HepG2 (cell line): ENCODE measurements around the gene AGBL3. TPM values are rescaled to one million over a fixed set of nuclear protein-coding genes. Genes with fewer than 3 reads are reported as not detected.

Source experiments
- DPF2 ChIP-seq: sonication (generic); formaldehyde crosslinking; IDR thresholded peaks from 2 replicates; pipeline ENCODE4 v1.4.0; 2020; ENCODE audit warnings: mild to moderate bottlenecking, low read depth, missing genetic modification reagents, borderline replicate concordance
- HOXD1 ChIP-seq: sonication (generic); formaldehyde crosslinking; IDR thresholded peaks from 2 replicates; pipeline ENCODE4 v1.5.0; 2020; ENCODE audit warnings: missing genetic modification reagents
- IRX3 ChIP-seq: sonication (generic); formaldehyde crosslinking; IDR thresholded peaks from 2 replicates; pipeline ENCODE4 v1.8.1; 2023; ENCODE audit warnings: mild to moderate bottlenecking, low read depth, missing genetic modification reagents, borderline replicate concordance
- KAT2B ChIP-seq: fragments of 150-350 bp; IDR thresholded peaks from 2 replicates; pipeline ENCODE4 v1.6.1; 2014; ENCODE audit warnings: low read depth, low read length, borderline replicate concordance
- PAX8 ChIP-seq: sonication (generic); formaldehyde crosslinking; IDR thresholded peaks from 2 replicates; pipeline ENCODE4 v1.8.0; 2022; ENCODE audit warnings: mild to moderate bottlenecking, missing genetic modification reagents, borderline replicate concordance
- SMYD3 ChIP-seq: sonication (generic); formaldehyde crosslinking; IDR thresholded peaks from 2 replicates; pipeline ENCODE4 v1.8.1; 2023; ENCODE audit warnings: mild to moderate bottlenecking, missing genetic modification reagents
- SOX5 ChIP-seq: IDR thresholded peaks from 2 replicates; pipeline ENCODE4 v1.6.1; 2016; ENCODE audit warnings: borderline replicate concordance
- TAF15 ChIP-seq: fragments of 200-400 bp; formaldehyde crosslinking; IDR thresholded peaks from one replicate; pipeline ENCODE4 v1.6.1; 2018; ENCODE audit warnings: mild to moderate bottlenecking, low read depth, low read length; ENCODE audit not compliant: poor library complexity, severe bottlenecking
- ZBTB7A ChIP-seq: sonication (generic); formaldehyde crosslinking; IDR thresholded peaks from 2 replicates; pipeline ENCODE4 v1.8.0; 2022; ENCODE audit warnings: mild to moderate bottlenecking, missing genetic modification reagents
- ZFP82 ChIP-seq: sonication (generic); formaldehyde crosslinking; IDR thresholded peaks from 2 replicates; pipeline ENCODE4 v1.5.1; 2020; ENCODE audit warnings: mild to moderate bottlenecking, missing genetic modification reagents, borderline replicate concordance
- ZNF256 ChIP-seq: sonication (generic); formaldehyde crosslinking; conservative IDR thresholded peaks from 2 replicates; pipeline ENCODE4 v1.4.0; 2020; ENCODE audit warnings: missing genetic modification reagents
- ZNF333 ChIP-seq: sonication (generic); formaldehyde crosslinking; IDR thresholded peaks from 2 replicates; pipeline ENCODE4 v1.4.0; 2020; ENCODE audit warnings: mild to moderate bottlenecking, missing genetic modification reagents, borderline replicate concordance
- ZNF337 ChIP-seq: sonication (generic); formaldehyde crosslinking; IDR thresholded peaks from 2 replicates; pipeline ENCODE4 v1.5.1; 2020; ENCODE audit warnings: missing genetic modification reagents, low read depth, mild to moderate bottlenecking, borderline replicate concordance
- ZNF451 ChIP-seq: sonication (generic); formaldehyde crosslinking; IDR thresholded peaks from 2 replicates; pipeline ENCODE4 v1.5.0; 2020; ENCODE audit warnings: mild to moderate bottlenecking, missing genetic modification reagents
- ZNF678 ChIP-seq: sonication (generic); formaldehyde crosslinking; IDR thresholded peaks from 2 replicates; pipeline ENCODE4 v1.4.0; 2020; ENCODE audit warnings: mild to moderate bottlenecking, missing genetic modification reagents
- polyA plus RNA-seq, 8 experiments: library from polyadenylated mRNA; depleted of rRNA in 3 of 8; stranded (reverse) in 7 of 8; unstranded in 1 of 8; fragments of >200 nt; fragmentation: Illumina TruSeq in 4 of 8; extraction: Trizol in 4 of 8; gene quantifications; 2 replicates each; pipeline versions ENCODE4 v1.2.1 to v1.2.3, GENCODE V29; 2011 to 2016; ENCODE audit warnings: low read depth in 4 of 8, missing spikeins in 1 of 8, mixed read lengths in 1 of 8; ENCODE audit not compliant: insufficient read depth in 1 of 8
- total RNA-seq, 5 experiments: library from RNA; depleted of rRNA; stranded (reverse); fragments of >200 nt; fragmentation: Illumina TruSeq; extraction: Trizol; gene quantifications; 2 replicates each; pipeline ENCODE4 v1.2.3, GENCODE V29; 2016; ENCODE audit warnings: low read depth in 1 of 5
- TF ChIP-seq, protein P1 (sequence below): sonication (generic); formaldehyde crosslinking; IDR thresholded peaks from 2 replicates; pipeline ENCODE4 v1.4.0; 2020; ENCODE audit warnings: missing genetic modification reagents
- TF ChIP-seq, protein P2 (sequence below): sonication (generic); formaldehyde crosslinking; IDR thresholded peaks from 2 replicates; pipeline ENCODE4 v1.4.0; 2020; ENCODE audit warnings: missing genetic modification reagents, borderline replicate concordance
- TF ChIP-seq, protein P3 (sequence below): sonication (generic); formaldehyde crosslinking; IDR thresholded peaks from 2 replicates; pipeline ENCODE4 v1.5.0; 2020; ENCODE audit warnings: mild to moderate bottlenecking, missing genetic modification reagents, borderline replicate concordance

The AGBL3 gene
- total and polyA plus RNA-seq, 2 of the 13 experiments (the other 11 are each of a cell fraction or from before 2014, with no cell fraction given): 2.2 to 7.2 TPM

GRCh38 chr7:134997214-134997885, 11.0 kb downstream of the AGBL3 start (continued):
- TF ChIP-seq DPF2 (CRISPR knock-in tag) (peak; percentile 76; the same call in 1 of the 2 replicates), PAX8 (CRISPR knock-in tag) (no peak), KAT2B (no peak), TAF15 (no peak), SMYD3 (0 out of 2 replicates have a peak, but pooled peaks have one; percentile 71), ZNF451 (CRISPR knock-in tag) (no peak; the same call in 1 of the 2 replicates), ZNF678 (CRISPR knock-in tag) (no peak), HOXD1 (CRISPR knock-in tag) (no peak), SOX5 (peak; percentile 92), ZBTB7A (CRISPR knock-in tag) (no peak), ZNF333 (no peak), ZFP82 (CRISPR knock-in tag) (no peak), IRX3 (CRISPR knock-in tag) (no peak), ZNF337 (CRISPR knock-in tag) (peak; percentile 75; the same call in 1 of the 2 replicates), ZNF256 (CRISPR knock-in tag) (no peak)
- TF ChIP-seq, protein P1, sequence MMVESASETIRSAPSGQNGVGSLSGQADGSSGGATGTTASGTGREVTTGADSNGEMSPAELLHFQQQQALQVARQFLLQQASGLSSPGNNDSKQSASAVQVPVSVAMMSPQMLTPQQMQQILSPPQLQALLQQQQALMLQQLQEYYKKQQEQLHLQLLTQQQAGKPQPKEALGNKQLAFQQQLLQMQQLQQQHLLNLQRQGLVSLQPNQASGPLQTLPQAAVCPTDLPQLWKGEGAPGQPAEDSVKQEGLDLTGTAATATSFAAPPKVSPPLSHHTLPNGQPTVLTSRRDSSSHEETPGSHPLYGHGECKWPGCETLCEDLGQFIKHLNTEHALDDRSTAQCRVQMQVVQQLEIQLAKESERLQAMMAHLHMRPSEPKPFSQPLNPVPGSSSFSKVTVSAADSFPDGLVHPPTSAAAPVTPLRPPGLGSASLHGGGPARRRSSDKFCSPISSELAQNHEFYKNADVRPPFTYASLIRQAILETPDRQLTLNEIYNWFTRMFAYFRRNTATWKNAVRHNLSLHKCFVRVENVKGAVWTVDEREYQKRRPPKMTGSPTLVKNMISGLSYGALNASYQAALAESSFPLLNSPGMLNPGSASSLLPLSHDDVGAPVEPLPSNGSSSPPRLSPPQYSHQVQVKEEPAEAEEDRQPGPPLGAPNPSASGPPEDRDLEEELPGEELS: peak; percentile 92
- TF ChIP-seq, protein P2, sequence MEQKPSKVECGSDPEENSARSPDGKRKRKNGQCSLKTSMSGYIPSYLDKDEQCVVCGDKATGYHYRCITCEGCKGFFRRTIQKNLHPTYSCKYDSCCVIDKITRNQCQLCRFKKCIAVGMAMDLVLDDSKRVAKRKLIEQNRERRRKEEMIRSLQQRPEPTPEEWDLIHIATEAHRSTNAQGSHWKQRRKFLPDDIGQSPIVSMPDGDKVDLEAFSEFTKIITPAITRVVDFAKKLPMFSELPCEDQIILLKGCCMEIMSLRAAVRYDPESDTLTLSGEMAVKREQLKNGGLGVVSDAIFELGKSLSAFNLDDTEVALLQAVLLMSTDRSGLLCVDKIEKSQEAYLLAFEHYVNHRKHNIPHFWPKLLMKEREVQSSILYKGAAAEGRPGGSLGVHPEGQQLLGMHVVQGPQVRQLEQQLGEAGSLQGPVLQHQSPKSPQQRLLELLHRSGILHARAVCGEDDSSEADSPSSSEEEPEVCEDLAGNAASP (CRISPR knock-in tag): peak; percentile 88; the same call in 1 of the 2 replicates
- TF ChIP-seq, protein P3, sequence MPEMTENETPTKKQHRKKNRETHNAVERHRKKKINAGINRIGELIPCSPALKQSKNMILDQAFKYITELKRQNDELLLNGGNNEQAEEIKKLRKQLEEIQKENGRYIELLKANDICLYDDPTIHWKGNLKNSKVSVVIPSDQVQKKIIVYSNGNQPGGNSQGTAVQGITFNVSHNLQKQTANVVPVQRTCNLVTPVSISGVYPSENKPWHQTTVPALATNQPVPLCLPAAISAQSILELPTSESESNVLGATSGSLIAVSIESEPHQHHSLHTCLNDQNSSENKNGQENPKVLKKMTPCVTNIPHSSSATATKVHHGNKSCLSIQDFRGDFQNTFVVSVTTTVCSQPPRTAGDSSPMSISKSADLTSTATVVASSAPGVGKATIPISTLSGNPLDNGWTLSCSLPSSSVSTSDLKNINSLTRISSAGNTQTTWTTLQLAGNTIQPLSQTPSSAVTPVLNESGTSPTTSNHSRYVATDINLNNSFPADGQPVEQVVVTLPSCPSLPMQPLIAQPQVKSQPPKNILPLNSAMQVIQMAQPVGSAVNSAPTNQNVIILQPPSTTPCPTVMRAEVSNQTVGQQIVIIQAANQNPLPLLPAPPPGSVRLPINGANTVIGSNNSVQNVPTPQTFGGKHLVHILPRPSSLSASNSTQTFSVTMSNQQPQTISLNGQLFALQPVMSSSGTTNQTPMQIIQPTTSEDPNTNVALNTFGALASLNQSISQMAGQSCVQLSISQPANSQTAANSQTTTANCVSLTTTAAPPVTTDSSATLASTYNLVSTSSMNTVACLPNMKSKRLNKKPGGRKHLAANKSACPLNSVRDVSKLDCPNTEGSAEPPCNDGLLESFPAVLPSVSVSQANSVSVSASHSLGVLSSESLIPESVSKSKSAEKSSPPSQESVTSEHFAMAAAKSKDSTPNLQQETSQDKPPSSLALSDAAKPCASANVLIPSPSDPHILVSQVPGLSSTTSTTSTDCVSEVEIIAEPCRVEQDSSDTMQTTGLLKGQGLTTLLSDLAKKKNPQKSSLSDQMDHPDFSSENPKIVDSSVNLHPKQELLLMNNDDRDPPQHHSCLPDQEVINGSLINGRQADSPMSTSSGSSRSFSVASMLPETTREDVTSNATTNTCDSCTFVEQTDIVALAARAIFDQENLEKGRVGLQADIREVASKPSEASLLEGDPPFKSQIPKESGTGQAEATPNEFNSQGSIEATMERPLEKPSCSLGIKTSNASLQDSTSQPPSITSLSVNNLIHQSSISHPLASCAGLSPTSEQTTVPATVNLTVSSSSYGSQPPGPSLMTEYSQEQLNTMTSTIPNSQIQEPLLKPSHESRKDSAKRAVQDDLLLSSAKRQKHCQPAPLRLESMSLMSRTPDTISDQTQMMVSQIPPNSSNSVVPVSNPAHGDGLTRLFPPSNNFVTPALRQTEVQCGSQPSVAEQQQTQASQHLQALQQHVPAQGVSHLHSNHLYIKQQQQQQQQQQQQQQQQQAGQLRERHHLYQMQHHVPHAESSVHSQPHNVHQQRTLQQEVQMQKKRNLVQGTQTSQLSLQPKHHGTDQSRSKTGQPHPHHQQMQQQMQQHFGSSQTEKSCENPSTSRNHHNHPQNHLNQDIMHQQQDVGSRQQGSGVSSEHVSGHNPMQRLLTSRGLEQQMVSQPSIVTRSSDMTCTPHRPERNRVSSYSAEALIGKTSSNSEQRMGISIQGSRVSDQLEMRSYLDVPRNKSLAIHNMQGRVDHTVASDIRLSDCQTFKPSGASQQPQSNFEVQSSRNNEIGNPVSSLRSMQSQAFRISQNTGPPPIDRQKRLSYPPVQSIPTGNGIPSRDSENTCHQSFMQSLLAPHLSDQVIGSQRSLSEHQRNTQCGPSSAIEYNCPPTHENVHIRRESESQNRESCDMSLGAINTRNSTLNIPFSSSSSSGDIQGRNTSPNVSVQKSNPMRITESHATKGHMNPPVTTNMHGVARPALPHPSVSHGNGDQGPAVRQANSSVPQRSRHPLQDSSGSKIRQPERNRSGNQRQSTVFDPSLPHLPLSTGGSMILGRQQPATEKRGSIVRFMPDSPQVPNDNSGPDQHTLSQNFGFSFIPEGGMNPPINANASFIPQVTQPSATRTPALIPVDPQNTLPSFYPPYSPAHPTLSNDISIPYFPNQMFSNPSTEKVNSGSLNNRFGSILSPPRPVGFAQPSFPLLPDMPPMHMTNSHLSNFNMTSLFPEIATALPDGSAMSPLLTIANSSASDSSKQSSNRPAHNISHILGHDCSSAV (CRISPR knock-in tag): no peak
